HCT116 (cell line): ENCODE measurements around the gene SLC7A11. TPM values are rescaled to one million over a fixed set of nuclear protein-coding genes. Genes with fewer than 3 reads are reported as not detected.

ENCODE experiments used
- ATAC-seq: fragments of 200-7000 bp; cut with Tn5 transposase; 2 replicates; pipeline ENCODE4 v1.9.1; 2020; ENCODE audit warnings: mild to moderate bottlenecking, moderate library complexity
- BruUV-seq: library from RNA; stranded (reverse); fragments of 400-500 nt; replicated peaks from 2 replicates; lab custom pipeline; 2021; lab: Mats Ljungman, UMichigan
- CTCF ChIA-PET: fragments of 300-600 bp; sonication (Branson Sonifier 250); formaldehyde crosslinking; loops from one replicate; lab custom pipeline; 2021; ENCODE audit warnings: antibody characterized with exemption; lab: Charles Lee
- POLR2A ChIA-PET: fragments of 300-600, 350-600 bp; sonication (Branson Sonifier 250); formaldehyde crosslinking; loops from one replicate; lab custom pipeline; 2021; ENCODE audit warnings: antibody characterized with exemption; lab: Charles Lee
- RAD21 ChIA-PET, 2 experiments: fragments of 300-600 bp; sonication (Branson Sonifier 250); formaldehyde crosslinking; loops; one replicate each; lab custom pipeline; 2023; ENCODE audit warnings: low total read pairs in 2 of 2; ENCODE audit not compliant: uncharacterized antibody in 2 of 2, unreplicated experiment in 2 of 2, low non-redundant PET in 1 of 2; lab: Charles Lee
- DNase-seq: peaks from one replicate; pipeline ENCODE4 v3.0.0-alpha.2; 2010; ENCODE audit warnings: low read depth, low spot score
- H2AFZ ChIP-seq: fragments of 200-600 bp; shearing (Covaris generic), sonication (generic); 2 replicates; pipeline ENCODE4 v1.6.1; 2017; ENCODE audit warnings: low read depth, mixed run types, mixed read lengths, antibody characterized with exemption, low read length; ENCODE audit not compliant: poor library complexity, severe bottlenecking
- H3K27ac ChIP-seq: 2 replicates; pipeline ENCODE4 v1.5.1; 2012; ENCODE audit warnings: low read depth, low read length
- H3K27me3 ChIP-seq: fragments of 200-600 bp; sonication (generic); 2 replicates; pipeline ENCODE4 v1.6.1; 2016; ENCODE audit warnings: mixed run types, low read length, mixed read lengths; ENCODE audit not compliant: insufficient read depth
- H3K36me3 ChIP-seq, 2 experiments: fragments of 200-500 bp in 1 of 2; fragments of 200-600 bp in 1 of 2; sonication (Bioruptor generic) in 1 of 2; sonication (generic) in 1 of 2; 2 replicates each; pipeline versions ENCODE4 v1.5.1 to v1.6.1; 2014 to 2016; ENCODE audit warnings: low read length in 2 of 2, inconsistent platforms in 1 of 2, mixed read lengths in 1 of 2, mixed run types in 1 of 2; ENCODE audit not compliant: insufficient read depth in 2 of 2, control insufficient read depth in 1 of 2
- H3K4me1 ChIP-seq, 2 experiments: fragments of 200-600 bp in 1 of 2; sonication (generic) in 1 of 2; 2 replicates each; pipeline versions ENCODE4 v1.5.1 to v1.6.1; 2012 to 2017; ENCODE audit warnings: low read length in 2 of 2, inconsistent platforms in 1 of 2, mild to moderate bottlenecking in 1 of 2, mixed read lengths in 1 of 2, mixed run types in 1 of 2, moderate library complexity in 1 of 2; ENCODE audit not compliant: insufficient read depth in 2 of 2, control insufficient read depth in 1 of 2
- H3K4me2 ChIP-seq: fragments of 200-600 bp; sonication (generic); 2 replicates; pipeline ENCODE4 v1.6.1; 2017; ENCODE audit warnings: mixed run types, low read length, mixed read lengths
- H3K4me3 ChIP-seq, 2 experiments: fragments of 200-600 bp in 1 of 2; sonication (generic) in 1 of 2; replicated peaks in 1 of 2; 2 replicates each; pipeline ENCODE4 v1.5.1; 2011 to 2016; ENCODE audit warnings: low read length in 2 of 2, control low read depth in 1 of 2, low read depth in 1 of 2, mild to moderate bottlenecking in 1 of 2, mixed read lengths in 1 of 2, mixed run types in 1 of 2
- H3K79me2 ChIP-seq: fragments of 200-600 bp; sonication (generic); 2 replicates; pipeline ENCODE4 v1.6.1; 2017; ENCODE audit warnings: mild to moderate bottlenecking, mixed run types, low read length, moderate library complexity, mixed read lengths; ENCODE audit not compliant: insufficient read depth
- H3K9ac ChIP-seq: fragments of 200-600 bp; sonication (generic); 2 replicates; pipeline ENCODE4 v1.6.1; 2016; ENCODE audit warnings: low read length, mixed read lengths
- H3K9me2 ChIP-seq: fragments of 200-600 bp; sonication (generic), shearing (Covaris generic); 2 replicates; pipeline ENCODE4 v1.6.1; 2017; ENCODE audit warnings: mixed run types, mild to moderate bottlenecking, moderate library complexity; ENCODE audit not compliant: insufficient read depth
- H3K9me3 ChIP-seq, 2 experiments: fragments of 200-500 bp in 1 of 2; fragments of 200-600 bp in 1 of 2; sonication (Bioruptor generic) in 1 of 2; sonication (generic) in 1 of 2; 2 replicates each; pipeline ENCODE4 v1.6.1; 2014 to 2017; ENCODE audit warnings: low read length in 2 of 2, mixed read lengths in 2 of 2, inconsistent platforms in 1 of 2, low read depth in 1 of 2, mild to moderate bottlenecking in 1 of 2, mixed run types in 1 of 2, moderate library complexity in 1 of 2; ENCODE audit not compliant: control insufficient read depth in 1 of 2, insufficient read depth in 1 of 2
- H4K20me1 ChIP-seq: fragments of 200-600 bp; sonication (generic), shearing (Covaris generic); 2 replicates; pipeline ENCODE4 v1.6.1; 2017; ENCODE audit warnings: mixed run types, mild to moderate bottlenecking, moderate library complexity; ENCODE audit not compliant: insufficient read depth
- ATF3 ChIP-seq: IDR thresholded peaks from 2 replicates; pipeline ENCODE4 v1.6.1; 2012
- CBX3 ChIP-seq: IDR thresholded peaks from 2 replicates; pipeline ENCODE4 v1.6.1; 2012; ENCODE audit warnings: low read depth
- CEBPB ChIP-seq: IDR thresholded peaks from 2 replicates; pipeline ENCODE4 v1.6.1; 2012; ENCODE audit warnings: low read depth
- EGR1 ChIP-seq: IDR thresholded peaks from 2 replicates; pipeline ENCODE4 v1.6.1; 2012; ENCODE audit warnings: low read depth
- ELF1 ChIP-seq: IDR thresholded peaks from 2 replicates; pipeline ENCODE4 v1.6.1; 2012; ENCODE audit warnings: low read depth, borderline replicate concordance
- EZH2 ChIP-seq: fragments of 200-600 bp; sonication (generic); IDR thresholded peaks from 2 replicates; pipeline ENCODE4 v1.6.1; 2017; ENCODE audit warnings: antibody characterized with exemption, mixed run types
- EZH2phosphoT487 ChIP-seq: fragments of 200-600 bp; IDR thresholded peaks from 2 replicates; pipeline ENCODE4 v1.6.1; 2018; ENCODE audit warnings: antibody characterized with exemption, borderline replicate concordance
- FOSL1 ChIP-seq: IDR thresholded peaks from 2 replicates; pipeline ENCODE4 v1.6.1; 2012; ENCODE audit warnings: low read depth
- JUND ChIP-seq: IDR thresholded peaks from 2 replicates; pipeline ENCODE4 v1.6.1; 2012
- POLR2A ChIP-seq: IDR thresholded peaks from 2 replicates; pipeline ENCODE4 v1.7.0; 2011; ENCODE audit warnings: borderline replicate concordance; ENCODE audit not compliant: insufficient read depth, insufficient read length; ENCODE audit errors: extremely low read depth
- RAD21 ChIP-seq: IDR thresholded peaks from 2 replicates; pipeline ENCODE4 v1.6.1; 2012; ENCODE audit warnings: low read depth, mild to moderate bottlenecking
- SIN3A ChIP-seq: IDR thresholded peaks from 2 replicates; pipeline ENCODE4 v1.6.1; 2012; ENCODE audit warnings: low read depth
- SP1 ChIP-seq: IDR thresholded peaks from 2 replicates; pipeline ENCODE4 v1.6.1; 2012; ENCODE audit warnings: low read depth
- SRF ChIP-seq: IDR thresholded peaks from 2 replicates; pipeline ENCODE4 v1.6.1; 2012; ENCODE audit warnings: low read depth
- YY1 ChIP-seq: IDR thresholded peaks from 2 replicates; pipeline ENCODE4 v1.6.1; 2011; ENCODE audit warnings: low read length, low read depth, moderate library complexity, mild to moderate bottlenecking; ENCODE audit not compliant: insufficient replicate concordance; ENCODE audit errors: extremely low read depth
- ZFX ChIP-seq: fragments of 450-650 bp; IDR thresholded peaks from 2 replicates; pipeline ENCODE4 v1.6.1; 2017
- ZNF274 ChIP-seq: fragments of 200-500 bp; sonication (Bioruptor generic); IDR thresholded peaks from 2 replicates; pipeline ENCODE4 v1.6.1; 2014; ENCODE audit warnings: mild to moderate bottlenecking, low read depth, low read length, inconsistent platforms
- intact Hi-C: fragments of 100-400 bp; cut with micrococcal nuclease; formaldehyde crosslinking; loops from 2 replicates; pipeline ENCODE4 v1.10.0; 2022
- total RNA-seq: library from RNA; stranded (reverse); gene quantifications from one replicate; pipeline ENCODE4 v1.2.1, GENCODE V29; 2021; ENCODE audit not compliant: unreplicated experiment
- TF ChIP-seq, protein P1 (sequence below): IDR thresholded peaks from 2 replicates; pipeline ENCODE4 v1.6.1; 2011; ENCODE audit warnings: mild to moderate bottlenecking, low read length, moderate library complexity; ENCODE audit not compliant: insufficient replicate concordance; ENCODE audit errors: extremely low read depth
- TF ChIP-seq, protein P2 (sequence below): IDR thresholded peaks from 2 replicates; pipeline ENCODE4 v1.6.1; 2012; ENCODE audit warnings: low read depth

SLC7A11 gene
- total RNA-seq, 1 experiment from 2014 or later: 45.8 TPM

- Histone ChIP-seq H3K27ac (peak overlapping the region; percentile 62; the same call in 1 of the 2 replicates), H3K79me2 (no peaks in the 10 kb centered on the region), H3K4me3 (peak overlapping the region in 1 of 2 experiments; percentile 23; a peak in 1 of 4 replicates), H3K9me3 (no peaks in the 10 kb centered on the region), H2AFZ (peak overlapping the region; percentile 71), H3K27me3 (no peaks in the 10 kb centered on the region), H3K4me2 (peak overlapping the region; percentile 70), H3K9ac (peak overlapping the region; percentile 52), H3K36me3 (no peaks in the 10 kb centered on the region), H3K9me2 (no peaks in the 10 kb centered on the region; the same call in 1 of the 2 replicates), H3K4me1 (peaks cover 11 to 37% of the 10 kb centered on the region in 2 experiments; a peak in 3 of 4 replicates), H4K20me1 (no peaks in the 10 kb centered on the region)
- TF ChIP-seq, protein P1, sequence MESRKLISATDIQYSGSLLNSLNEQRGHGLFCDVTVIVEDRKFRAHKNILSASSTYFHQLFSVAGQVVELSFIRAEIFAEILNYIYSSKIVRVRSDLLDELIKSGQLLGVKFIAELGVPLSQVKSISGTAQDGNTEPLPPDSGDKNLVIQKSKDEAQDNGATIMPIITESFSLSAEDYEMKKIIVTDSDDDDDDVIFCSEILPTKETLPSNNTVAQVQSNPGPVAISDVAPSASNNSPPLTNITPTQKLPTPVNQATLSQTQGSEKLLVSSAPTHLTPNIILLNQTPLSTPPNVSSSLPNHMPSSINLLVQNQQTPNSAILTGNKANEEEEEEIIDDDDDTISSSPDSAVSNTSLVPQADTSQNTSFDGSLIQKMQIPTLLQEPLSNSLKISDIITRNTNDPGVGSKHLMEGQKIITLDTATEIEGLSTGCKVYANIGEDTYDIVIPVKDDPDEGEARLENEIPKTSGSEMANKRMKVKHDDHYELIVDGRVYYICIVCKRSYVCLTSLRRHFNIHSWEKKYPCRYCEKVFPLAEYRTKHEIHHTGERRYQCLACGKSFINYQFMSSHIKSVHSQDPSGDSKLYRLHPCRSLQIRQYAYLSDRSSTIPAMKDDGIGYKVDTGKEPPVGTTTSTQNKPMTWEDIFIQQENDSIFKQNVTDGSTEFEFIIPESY: no peak
- TF ChIP-seq EZH2phosphoT487 (no peak), CEBPB (no peak), CBX3 (no peak), ATF3 (no peak), YY1 (no peak), EZH2 (no peak), POLR2A (no peak), RAD21 (no peak), EGR1 (no peak), JUND (no peak), FOSL1 (no peak), SRF (no peak), SIN3A (no peak), SP1 (no peak), ZNF274 (no peak), ELF1 (no peak), ZFX (no peak)
- TF ChIP-seq, protein P2, sequence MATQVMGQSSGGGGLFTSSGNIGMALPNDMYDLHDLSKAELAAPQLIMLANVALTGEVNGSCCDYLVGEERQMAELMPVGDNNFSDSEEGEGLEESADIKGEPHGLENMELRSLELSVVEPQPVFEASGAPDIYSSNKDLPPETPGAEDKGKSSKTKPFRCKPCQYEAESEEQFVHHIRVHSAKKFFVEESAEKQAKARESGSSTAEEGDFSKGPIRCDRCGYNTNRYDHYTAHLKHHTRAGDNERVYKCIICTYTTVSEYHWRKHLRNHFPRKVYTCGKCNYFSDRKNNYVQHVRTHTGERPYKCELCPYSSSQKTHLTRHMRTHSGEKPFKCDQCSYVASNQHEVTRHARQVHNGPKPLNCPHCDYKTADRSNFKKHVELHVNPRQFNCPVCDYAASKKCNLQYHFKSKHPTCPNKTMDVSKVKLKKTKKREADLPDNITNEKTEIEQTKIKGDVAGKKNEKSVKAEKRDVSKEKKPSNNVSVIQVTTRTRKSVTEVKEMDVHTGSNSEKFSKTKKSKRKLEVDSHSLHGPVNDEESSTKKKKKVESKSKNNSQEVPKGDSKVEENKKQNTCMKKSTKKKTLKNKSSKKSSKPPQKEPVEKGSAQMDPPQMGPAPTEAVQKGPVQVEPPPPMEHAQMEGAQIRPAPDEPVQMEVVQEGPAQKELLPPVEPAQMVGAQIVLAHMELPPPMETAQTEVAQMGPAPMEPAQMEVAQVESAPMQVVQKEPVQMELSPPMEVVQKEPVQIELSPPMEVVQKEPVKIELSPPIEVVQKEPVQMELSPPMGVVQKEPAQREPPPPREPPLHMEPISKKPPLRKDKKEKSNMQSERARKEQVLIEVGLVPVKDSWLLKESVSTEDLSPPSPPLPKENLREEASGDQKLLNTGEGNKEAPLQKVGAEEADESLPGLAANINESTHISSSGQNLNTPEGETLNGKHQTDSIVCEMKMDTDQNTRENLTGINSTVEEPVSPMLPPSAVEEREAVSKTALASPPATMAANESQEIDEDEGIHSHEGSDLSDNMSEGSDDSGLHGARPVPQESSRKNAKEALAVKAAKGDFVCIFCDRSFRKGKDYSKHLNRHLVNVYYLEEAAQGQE: no peak
- ChIA-PET RAD21 (no interaction called here), CTCF (interaction anchor here (1.5 kb wide), 1 partner anchor 18 kb away, joined by 3 read pairs; no protein-coding TSS in a partner anchor), POLR2A (no interaction called here)
- ATAC-seq (no peak), DNase-seq (no peak)
- no TSS peak for BruUV-seq
- intact Hi-C loops: no loop called here
These were observed 41.9 kb downstream of the SLC7A11 start for GRCh38 chr4:138200236-138200590.
